ENCODE results near the gene NISCH. TPM values are rescaled to one million over a fixed set of nuclear protein-coding genes. Genes with fewer than 3 reads are reported as not detected.

NISCH gene
- total RNA-seq, 1 donor from 2014 or later: 70.0 TPM

- intact Hi-C loops (cut with micrococcal nuclease): no loop called here
- Mint-ChIP-seq H3K36me3 (ENCODE audit: low read depth) (no peaks in the 10 kb centered on the region), H3K4me1 (ENCODE audit: low read depth) (peaks cover 7% of the 10 kb centered on the region), H3K27me3 (ENCODE audit: low read depth) (peaks cover 14% of the 10 kb centered on the region), H3K4me3 (ENCODE audit: low read depth) (no peak overlapping the region), H3K9me3 (no peaks in the 10 kb centered on the region), H3K27ac (no peak overlapping the region)
- no peak for DNase-seq (ENCODE audit: low spot score)
Measured at GRCh38 chr3:52430416-52430810, 25.0 kb upstream of the NISCH start.

GRCh38 chr3:52431459-52432223, 23.8 kb upstream of the NISCH start:
- no peak overlapping the region for H3K27ac Mint-ChIP-seq
- no peaks in the 10 kb centered on the region for H3K9me3 Mint-ChIP-seq
- no peak for DNase-seq (ENCODE audit: low spot score)
- intact Hi-C loops (cut with micrococcal nuclease): no loop called here
- H3K4me3 Mint-ChIP-seq (ENCODE audit: low read depth): no peak overlapping the region
- peaks cover 13% of the 10 kb centered on the region for H3K27me3 Mint-ChIP-seq (ENCODE audit: low read depth)
- H3K36me3 Mint-ChIP-seq (ENCODE audit: low read depth): no peaks in the 10 kb centered on the region
- peaks cover 7% of the 10 kb centered on the region for H3K4me1 Mint-ChIP-seq (ENCODE audit: low read depth)

GRCh38 chr3:52432225-52432624, 23.2 kb upstream of the NISCH start:
- DNase-seq (ENCODE audit: low spot score): no peak
- Mint-ChIP-seq H3K27ac (no peak overlapping the region), H3K27me3 (ENCODE audit: low read depth) (peaks cover 13% of the 10 kb centered on the region), H3K36me3 (ENCODE audit: low read depth) (no peaks in the 10 kb centered on the region), H3K4me3 (ENCODE audit: low read depth) (no peak overlapping the region), H3K9me3 (no peaks in the 10 kb centered on the region), H3K4me1 (ENCODE audit: low read depth) (peaks cover 7% of the 10 kb centered on the region)
- intact Hi-C loops (cut with micrococcal nuclease): no loop called here

GRCh38 chr3:52432691-52433141, 22.7 kb upstream of the NISCH start:
- Mint-ChIP-seq H3K27ac (no peak overlapping the region), H3K36me3 (ENCODE audit: low read depth) (no peaks in the 10 kb centered on the region), H3K27me3 (ENCODE audit: low read depth) (peaks cover 13% of the 10 kb centered on the region), H3K4me1 (ENCODE audit: low read depth) (peaks cover 7% of the 10 kb centered on the region), H3K9me3 (no peaks in the 10 kb centered on the region), H3K4me3 (ENCODE audit: low read depth) (no peak overlapping the region)
- no peak for DNase-seq (ENCODE audit: low spot score)
- intact Hi-C loops (cut with micrococcal nuclease): no loop called here

GRCh38 chr3:52433328-52433995, 21.9 kb upstream of the NISCH start:
- H3K27ac Mint-ChIP-seq: no peak overlapping the region
- no peaks in the 10 kb centered on the region for H3K36me3 Mint-ChIP-seq (ENCODE audit: low read depth)
- intact Hi-C loops (cut with micrococcal nuclease): no loop called here
- DNase-seq (ENCODE audit: low spot score): no peak
- H3K9me3 Mint-ChIP-seq: no peaks in the 10 kb centered on the region
- peaks cover 8% of the 10 kb centered on the region for H3K27me3 Mint-ChIP-seq (ENCODE audit: low read depth)
- H3K4me1 Mint-ChIP-seq (ENCODE audit: low read depth): peaks cover 7% of the 10 kb centered on the region
- H3K4me3 Mint-ChIP-seq (ENCODE audit: low read depth): no peak overlapping the region

DNA sequence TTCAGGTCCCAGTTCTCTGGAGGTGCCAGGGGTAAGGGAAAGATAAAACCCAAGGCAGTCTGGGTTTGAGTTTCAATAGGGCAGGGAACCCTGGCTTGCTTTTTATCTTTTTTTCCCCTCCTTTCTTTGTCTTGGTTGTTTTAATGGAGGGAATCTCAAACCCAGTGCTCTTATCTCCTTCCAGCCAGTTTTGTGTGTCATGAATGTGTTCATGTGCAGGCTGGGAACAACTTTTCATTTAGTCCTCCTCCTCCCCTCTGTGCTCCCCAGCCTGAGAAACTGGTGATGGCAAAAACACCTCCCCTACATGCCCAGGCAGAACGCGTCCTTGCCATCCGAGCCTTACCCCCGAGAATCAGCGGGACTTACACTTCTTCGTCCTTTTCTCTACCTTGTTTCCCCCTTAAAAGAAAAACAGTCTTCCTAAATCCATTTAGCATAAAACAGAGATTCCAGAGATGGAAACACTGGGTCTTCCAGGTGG, 21.4 kb upstream of the NISCH start:
- intact Hi-C loops (cut with micrococcal nuclease): no loop called here
- peaks cover 8% of the 10 kb centered on the region for H3K27me3 Mint-ChIP-seq (ENCODE audit: low read depth)
- no peaks in the 10 kb centered on the region for H3K9me3 Mint-ChIP-seq
- H3K27ac Mint-ChIP-seq: no peak overlapping the region
- H3K4me1 Mint-ChIP-seq (ENCODE audit: low read depth): peaks cover 7% of the 10 kb centered on the region
- H3K36me3 Mint-ChIP-seq (ENCODE audit: low read depth): no peaks in the 10 kb centered on the region
- no peak overlapping the region for H3K4me3 Mint-ChIP-seq (ENCODE audit: low read depth)
- no peak for DNase-seq (ENCODE audit: low spot score)

DNA sequence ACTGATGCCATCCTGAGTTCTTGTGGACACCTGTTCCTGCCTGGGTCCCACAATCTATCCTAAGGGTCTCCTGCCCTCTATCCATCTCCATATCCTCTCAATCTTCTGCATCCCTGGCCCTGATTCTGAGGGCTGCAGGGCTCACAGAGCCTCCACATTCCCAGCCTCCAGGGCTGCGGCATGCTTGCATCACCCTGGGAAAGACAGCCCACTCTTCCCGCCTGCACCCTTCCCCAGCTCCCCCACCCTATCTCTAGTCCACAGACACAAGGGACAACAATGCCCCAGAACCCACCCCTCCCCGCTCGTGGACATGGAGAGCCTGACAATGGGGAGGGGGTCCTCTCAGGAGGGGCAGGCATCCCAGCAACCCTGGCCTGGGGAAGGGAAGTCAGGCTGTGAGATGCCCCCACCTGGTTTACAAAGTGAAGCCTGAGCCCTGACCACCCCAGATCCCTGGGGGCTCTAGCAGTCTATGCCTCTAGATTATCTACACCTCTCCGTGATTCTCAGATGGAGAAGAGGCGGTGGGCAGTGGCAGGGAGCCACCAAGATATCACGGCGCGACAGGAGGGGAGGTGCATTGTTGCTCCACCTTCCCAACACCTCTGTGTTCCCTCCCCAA, 20.8 kb upstream of the NISCH start:
- no peaks in the 10 kb centered on the region for H3K36me3 Mint-ChIP-seq (ENCODE audit: low read depth)
- DNase-seq (ENCODE audit: low spot score): no peak
- peaks cover 8% of the 10 kb centered on the region for H3K27me3 Mint-ChIP-seq (ENCODE audit: low read depth)
- H3K27ac Mint-ChIP-seq: no peak overlapping the region
- H3K9me3 Mint-ChIP-seq: no peaks in the 10 kb centered on the region
- no peak overlapping the region for H3K4me3 Mint-ChIP-seq (ENCODE audit: low read depth)
- intact Hi-C loops (cut with micrococcal nuclease): no loop called here
- H3K4me1 Mint-ChIP-seq (ENCODE audit: low read depth): peaks cover 7% of the 10 kb centered on the region

GRCh38 chr3:52435246-52436101, 19.9 kb upstream of the NISCH start:
- no peaks in the 10 kb centered on the region for H3K36me3 Mint-ChIP-seq (ENCODE audit: low read depth)
- H3K4me3 Mint-ChIP-seq (ENCODE audit: low read depth): no peak overlapping the region
- intact Hi-C loops (cut with micrococcal nuclease): no loop called here
- H3K4me1 Mint-ChIP-seq (ENCODE audit: low read depth): peaks cover 7% of the 10 kb centered on the region
- peaks cover 8% of the 10 kb centered on the region for H3K27me3 Mint-ChIP-seq (ENCODE audit: low read depth)
- H3K9me3 Mint-ChIP-seq: no peaks in the 10 kb centered on the region
- no peak overlapping the region for H3K27ac Mint-ChIP-seq
- no peak for DNase-seq (ENCODE audit: low spot score)

DNA sequence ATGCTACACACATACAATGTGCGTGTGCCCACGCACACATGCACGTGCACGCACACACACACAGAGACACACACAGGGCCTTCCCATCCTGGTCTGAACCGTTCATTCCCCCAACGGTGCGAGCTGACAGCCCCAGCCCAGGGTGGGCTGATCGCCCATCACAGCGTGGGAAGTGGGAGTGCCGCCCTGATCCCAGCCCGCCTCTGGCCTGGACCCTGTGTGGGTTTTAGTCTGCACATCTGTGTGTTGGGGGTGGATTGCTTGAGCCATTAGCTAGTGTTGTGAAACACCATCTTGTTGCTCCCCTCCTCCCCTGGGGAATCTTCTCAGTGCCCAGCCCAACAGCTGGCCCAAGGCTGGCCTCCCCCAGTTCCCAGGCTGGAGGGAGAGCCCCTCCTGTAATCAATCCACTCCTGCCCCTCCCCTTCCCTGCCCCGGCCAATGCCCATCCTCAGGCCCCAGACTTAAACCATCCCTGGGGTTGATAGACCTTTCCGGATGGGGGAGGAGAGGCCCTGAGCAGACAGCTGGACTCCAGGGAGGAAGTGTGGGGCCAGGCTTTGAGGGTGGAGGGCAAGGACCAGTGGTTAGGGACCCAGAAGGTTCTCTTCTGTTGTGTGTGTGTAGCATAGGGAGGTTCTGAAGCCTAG, 18.8 kb upstream of the NISCH start:
- no peak for DNase-seq (ENCODE audit: low spot score)
- Mint-ChIP-seq H3K4me1 (ENCODE audit: low read depth) (peaks cover 6% of the 10 kb centered on the region), H3K36me3 (ENCODE audit: low read depth) (no peaks in the 10 kb centered on the region), H3K4me3 (ENCODE audit: low read depth) (no peak overlapping the region), H3K9me3 (no peaks in the 10 kb centered on the region), H3K27ac (no peak overlapping the region), H3K27me3 (ENCODE audit: low read depth) (peaks cover 8% of the 10 kb centered on the region)
- intact Hi-C loops (cut with micrococcal nuclease): no loop called here

- no peak for DNase-seq (ENCODE audit: low spot score)
- no peaks in the 10 kb centered on the region for H3K9me3 Mint-ChIP-seq
- peaks cover 8% of the 10 kb centered on the region for H3K27me3 Mint-ChIP-seq (ENCODE audit: low read depth)
- no peak overlapping the region for H3K27ac Mint-ChIP-seq
- intact Hi-C loops (cut with micrococcal nuclease): no loop called here
- H3K4me1 Mint-ChIP-seq (ENCODE audit: low read depth): peaks cover 2% of the 10 kb centered on the region
- H3K36me3 Mint-ChIP-seq (ENCODE audit: low read depth): no peaks in the 10 kb centered on the region
- no peak overlapping the region for H3K4me3 Mint-ChIP-seq (ENCODE audit: low read depth)
Measured at GRCh38 chr3:52437326-52438103, 17.9 kb upstream of the NISCH start.

- H3K27me3 Mint-ChIP-seq (ENCODE audit: low read depth): peaks cover 6% of the 10 kb centered on the region
- intact Hi-C loops (cut with micrococcal nuclease): no loop called here
- no peak overlapping the region for H3K27ac Mint-ChIP-seq
- no peaks in the 10 kb centered on the region for H3K9me3 Mint-ChIP-seq
- H3K4me3 Mint-ChIP-seq (ENCODE audit: low read depth): no peak overlapping the region
- H3K4me1 Mint-ChIP-seq (ENCODE audit: low read depth): peaks cover 1% of the 10 kb centered on the region
- no peaks in the 10 kb centered on the region for H3K36me3 Mint-ChIP-seq (ENCODE audit: low read depth)
- DNase-seq (ENCODE audit: low spot score): no peak
Measured at GRCh38 chr3:52438104-52438376, 17.4 kb upstream of the NISCH start.
